WERI-Rb-1 (cell line): ENCODE data around the gene C14orf119.
A peak's percentile ranks its signal among the peaks of the same experiment; 100 is the strongest.

Experiments
- DNase-seq: peaks from one replicate; pipeline ENCODE4 v3.0.0-alpha.2; 2020
- H3K27ac ChIP-seq: fragments of 250-450 bp; sonication (Bioruptor Pico); 2 replicates; pipeline ENCODE4 v1.5.1; 2020; ENCODE audit warnings: mild to moderate bottlenecking, moderate library complexity
- H3K27me3 ChIP-seq: fragments of 250-450 bp; sonication (Bioruptor Pico); 2 replicates; pipeline ENCODE4 v1.5.1; 2021; ENCODE audit warnings: mild to moderate bottlenecking, low read depth, moderate library complexity; ENCODE audit not compliant: insufficient read depth, severe bottlenecking
- H3K36me3 ChIP-seq: fragments of 250-450 bp; sonication (Bioruptor Pico); 2 replicates; pipeline ENCODE4 v1.5.1; 2020; ENCODE audit warnings: mild to moderate bottlenecking, moderate library complexity
- H3K4me3 ChIP-seq: 2 replicates; pipeline ENCODE4 v1.5.1; 2011; ENCODE audit warnings: low read depth, mild to moderate bottlenecking, control low read depth, low read length
- H3K9me3 ChIP-seq: fragments of 250-450 bp; sonication (Bioruptor Pico); 2 replicates; pipeline ENCODE4 v1.5.1; 2021; ENCODE audit warnings: mild to moderate bottlenecking, moderate library complexity; ENCODE audit not compliant: severe bottlenecking
- TF ChIP-seq, protein P1 (sequence below): IDR thresholded peaks from 2 replicates; pipeline ENCODE4 v1.5.1; 2011; ENCODE audit warnings: low read depth, mild to moderate bottlenecking, control low read depth, inconsistent platforms, low read length

Gene C14orf119

DNA sequence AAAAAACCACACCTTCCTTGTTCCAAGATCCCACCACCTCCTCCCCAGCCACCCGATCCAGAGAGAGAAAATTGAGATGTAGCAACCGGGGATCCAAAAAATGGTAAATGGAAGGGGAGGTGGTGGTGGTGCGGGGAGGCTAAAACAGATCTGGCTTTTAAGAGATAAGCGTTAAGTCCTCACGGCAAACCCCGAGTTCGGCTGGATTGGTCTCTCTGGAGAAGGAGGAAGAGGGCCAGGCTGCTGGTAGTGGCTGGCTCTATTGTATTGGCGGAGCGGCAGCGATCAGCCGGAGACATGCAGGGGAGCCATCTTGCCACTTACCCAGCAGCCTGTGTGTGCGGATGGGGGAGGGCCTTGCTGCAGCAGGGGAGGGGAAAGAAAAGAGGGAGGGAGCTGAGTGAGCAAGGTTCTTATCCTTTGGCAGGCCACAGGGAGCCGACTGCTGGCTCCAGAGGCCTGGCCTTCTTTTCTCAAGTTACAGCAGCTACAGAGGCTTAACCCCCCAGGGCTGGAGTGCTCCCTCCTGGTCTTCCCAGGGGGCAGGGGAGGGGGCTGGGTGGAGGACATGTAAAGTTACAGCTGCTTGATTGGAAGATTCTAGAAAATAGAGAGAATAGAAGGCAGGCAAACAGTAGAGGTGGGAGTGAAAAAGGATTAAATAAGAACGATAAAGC, 23.9 kb upstream of the C14orf119 start:
- Histone ChIP-seq H3K4me3 (peak overlapping the region; percentile 99), H3K36me3 (peaks cover 62% of the 10 kb centered on the region), H3K27ac (peak overlapping the region; percentile 86), H3K27me3 (no peaks in the 10 kb centered on the region), H3K9me3 (no peaks in the 10 kb centered on the region)
- DNase-seq, result peak; percentile 94
- TF ChIP-seq, protein P1, sequence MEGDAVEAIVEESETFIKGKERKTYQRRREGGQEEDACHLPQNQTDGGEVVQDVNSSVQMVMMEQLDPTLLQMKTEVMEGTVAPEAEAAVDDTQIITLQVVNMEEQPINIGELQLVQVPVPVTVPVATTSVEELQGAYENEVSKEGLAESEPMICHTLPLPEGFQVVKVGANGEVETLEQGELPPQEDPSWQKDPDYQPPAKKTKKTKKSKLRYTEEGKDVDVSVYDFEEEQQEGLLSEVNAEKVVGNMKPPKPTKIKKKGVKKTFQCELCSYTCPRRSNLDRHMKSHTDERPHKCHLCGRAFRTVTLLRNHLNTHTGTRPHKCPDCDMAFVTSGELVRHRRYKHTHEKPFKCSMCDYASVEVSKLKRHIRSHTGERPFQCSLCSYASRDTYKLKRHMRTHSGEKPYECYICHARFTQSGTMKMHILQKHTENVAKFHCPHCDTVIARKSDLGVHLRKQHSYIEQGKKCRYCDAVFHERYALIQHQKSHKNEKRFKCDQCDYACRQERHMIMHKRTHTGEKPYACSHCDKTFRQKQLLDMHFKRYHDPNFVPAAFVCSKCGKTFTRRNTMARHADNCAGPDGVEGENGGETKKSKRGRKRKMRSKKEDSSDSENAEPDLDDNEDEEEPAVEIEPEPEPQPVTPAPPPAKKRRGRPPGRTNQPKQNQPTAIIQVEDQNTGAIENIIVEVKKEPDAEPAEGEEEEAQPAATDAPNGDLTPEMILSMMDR, result 0 out of 2 replicates have a peak, but pooled peaks have one; percentile 0

DNA sequence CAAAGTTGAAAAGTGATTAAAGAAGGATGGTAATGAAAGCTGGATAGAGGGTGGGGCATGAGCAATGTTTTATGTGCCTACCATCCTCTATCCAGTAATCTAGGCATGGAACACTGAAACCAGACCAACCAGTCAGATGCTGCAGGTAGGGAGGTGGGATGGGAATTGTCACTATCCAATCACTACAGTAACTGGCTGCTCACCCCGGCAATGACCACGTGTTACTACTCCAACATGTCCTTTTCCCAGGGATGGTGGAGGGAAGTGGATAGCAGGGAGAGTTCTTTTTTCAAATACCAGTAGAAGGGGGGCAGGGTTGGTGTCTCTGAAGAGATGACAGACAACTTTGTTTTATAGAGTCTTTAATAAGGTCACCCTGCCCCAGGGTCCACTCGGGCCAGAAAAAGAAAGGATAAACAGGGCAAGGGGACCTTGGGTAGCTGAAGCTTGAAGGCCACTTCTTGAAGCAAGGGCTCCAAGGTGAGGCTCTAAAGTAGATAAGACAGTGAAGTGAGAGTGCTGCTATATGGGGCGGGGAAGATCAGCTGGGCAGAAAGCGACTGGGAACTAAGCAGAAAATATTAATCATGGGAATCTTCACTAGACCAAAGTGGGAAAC, 23.3 kb upstream of the C14orf119 start:
- Histone ChIP-seq H3K27ac (peak overlapping the region; percentile 86), H3K36me3 (peaks cover 62% of the 10 kb centered on the region), H3K27me3 (no peaks in the 10 kb centered on the region), H3K9me3 (no peaks in the 10 kb centered on the region), H3K4me3 (peak overlapping the region; percentile 99)
- TF ChIP-seq, protein P1, result no peak
- no peak for DNase-seq

DNA sequence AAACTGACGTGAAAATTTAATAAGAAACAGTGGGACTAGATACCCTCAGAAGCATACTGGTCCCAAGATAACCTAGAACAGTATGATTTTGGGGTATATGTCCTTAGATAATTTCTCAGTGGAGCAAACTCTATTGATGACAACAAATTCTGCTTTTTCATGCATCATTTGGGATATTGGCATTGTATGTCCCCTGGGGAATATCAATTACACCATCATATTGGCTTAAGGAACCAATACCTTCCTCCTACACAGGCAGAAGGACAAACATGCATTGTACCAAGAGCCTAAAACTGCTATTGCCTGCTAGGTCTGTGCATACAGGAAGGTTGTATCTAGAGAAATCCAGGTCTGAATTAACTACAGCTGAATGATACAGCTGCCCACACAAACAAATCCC, 20.4 kb upstream of the C14orf119 start:
- Histone ChIP-seq H3K27ac (no peak overlapping the region), H3K27me3 (no peaks in the 10 kb centered on the region), H3K36me3 (peaks cover 69% of the 10 kb centered on the region), H3K4me3 (no peak overlapping the region), H3K9me3 (no peaks in the 10 kb centered on the region)
- no peak for DNase-seq
- TF ChIP-seq, protein P1, result no peak

DNA sequence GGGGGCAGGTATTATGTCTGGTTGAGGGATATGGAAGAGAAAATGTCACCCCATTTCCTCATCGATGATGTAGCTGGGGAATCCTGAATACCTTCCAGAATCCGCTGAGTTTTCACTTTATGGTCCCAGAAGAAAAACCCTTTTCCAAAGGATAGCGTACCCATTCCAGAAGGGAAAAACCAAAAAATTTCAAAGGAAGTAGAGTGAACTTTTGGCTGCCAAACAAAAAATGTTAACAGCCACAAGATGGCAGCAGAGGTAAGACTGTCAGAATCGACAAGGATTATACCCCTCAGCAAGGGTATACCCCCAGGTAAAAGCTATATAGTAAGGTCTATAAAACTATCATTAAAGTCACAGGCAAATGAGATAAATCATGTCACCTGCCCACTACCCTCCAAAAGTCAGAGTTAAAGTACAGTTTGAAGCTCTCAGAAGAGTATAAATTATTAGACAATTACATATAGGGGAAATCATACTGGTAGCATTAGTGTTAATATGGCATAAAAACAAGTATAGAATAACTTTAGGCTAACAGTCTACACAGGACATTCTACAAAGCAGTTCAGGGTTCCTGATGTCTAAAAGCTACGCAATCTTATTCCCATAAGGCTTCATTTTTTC, 18.4 kb upstream of the C14orf119 start:
- peaks cover 86% of the 10 kb centered on the region for H3K36me3 ChIP-seq
- no peaks in the 10 kb centered on the region for H3K9me3 ChIP-seq
- no peak overlapping the region for H3K27ac ChIP-seq
- DNase-seq, result no peak
- TF ChIP-seq, protein P1, result peak; percentile 40
- no peak overlapping the region for H3K4me3 ChIP-seq
- no peaks in the 10 kb centered on the region for H3K27me3 ChIP-seq

DNA sequence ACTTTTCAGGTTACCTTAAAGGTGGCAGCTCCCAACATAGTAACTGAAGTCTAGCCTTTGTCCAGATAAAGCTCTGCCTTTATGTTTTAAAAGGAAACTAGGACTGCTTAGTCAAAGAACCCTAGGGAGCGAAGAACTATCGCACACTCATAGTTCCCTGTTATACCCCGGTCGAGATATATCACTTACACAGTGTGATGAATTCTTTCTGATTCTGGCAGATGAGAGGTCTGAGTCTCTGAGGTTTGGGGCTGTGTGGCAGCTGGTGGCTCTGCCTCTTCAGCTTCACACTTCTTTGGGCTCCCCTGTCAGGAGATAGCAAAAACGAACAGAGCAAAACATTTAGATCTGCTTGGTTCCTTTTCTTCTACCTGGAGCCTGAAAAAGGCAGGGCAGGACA, 17.3 kb upstream of the C14orf119 start:
- Histone ChIP-seq H3K36me3 (peaks cover 91% of the 10 kb centered on the region), H3K27ac (peak overlapping the region; percentile 13; the same call in 1 of the 2 replicates), H3K4me3 (no peak overlapping the region), H3K27me3 (no peaks in the 10 kb centered on the region), H3K9me3 (no peaks in the 10 kb centered on the region)
- TF ChIP-seq, protein P1, result no peak
- no peak for DNase-seq
